ENCODE data around the gene SLC26A9. TPM values are rescaled to one million over a fixed set of nuclear protein-coding genes. Genes with fewer than 3 reads are reported as not detected.

The SLC26A9 gene
- total and polyA plus RNA-seq, 9 donors = 0.04 to 0.22 (median 0.08) TPM

- no CpG with 5 or more reads among the region's 1 CpG for WGBS (ENCODE audit: insufficient coverage)
- no peak overlapping the region for H3K4me3 ChIP-seq (ENCODE audit: low read length)
- no peaks in the 10 kb centered on the region for H3K36me3 ChIP-seq (ENCODE audit: control insufficient read depth, insufficient read depth, low read length)
- peaks cover 51% of the 10 kb centered on the region for H3K27me3 ChIP-seq (ENCODE audit: control insufficient read depth, insufficient read depth, low read length)
- no peaks in the 10 kb centered on the region for H3K9me3 ChIP-seq (replicated peaks; ENCODE audit: control insufficient read depth, low read depth, low read length)
- no peak for DNase-seq
- H3K27ac ChIP-seq (ENCODE audit: low read length) = no peak overlapping the region
- no peaks in the 10 kb centered on the region for H3K4me1 ChIP-seq (ENCODE audit: control insufficient read depth, insufficient read depth, low read length)
Observed at GRCh38 chr1:205938682-205939081, 4.6 kb downstream of the SLC26A9 start.

- no peak overlapping the region for H3K27ac ChIP-seq (ENCODE audit: low read length)
- 76% methylated on average over 4 of the region's 7 CpGs for WGBS (ENCODE audit: insufficient coverage)
- no peak for DNase-seq
- H3K4me3 ChIP-seq (ENCODE audit: low read length) = no peak overlapping the region
- no peaks in the 10 kb centered on the region for H3K36me3 ChIP-seq (ENCODE audit: control insufficient read depth, insufficient read depth, low read length)
- no peaks in the 10 kb centered on the region for H3K9me3 ChIP-seq (replicated peaks; ENCODE audit: control insufficient read depth, low read depth, low read length)
- peaks cover 47% of the 10 kb centered on the region for H3K27me3 ChIP-seq (ENCODE audit: control insufficient read depth, insufficient read depth, low read length)
- H3K4me1 ChIP-seq (ENCODE audit: control insufficient read depth, insufficient read depth, low read length) = no peaks in the 10 kb centered on the region
Observed at GRCh38 chr1:205936846-205937586, 6.2 kb downstream of the SLC26A9 start.

GRCh38 chr1:205936311-205936710, 6.9 kb downstream of the SLC26A9 start:
- H3K9me3 ChIP-seq (replicated peaks; ENCODE audit: control insufficient read depth, low read depth, low read length) = no peaks in the 10 kb centered on the region
- no peak for DNase-seq
- peaks cover 49% of the 10 kb centered on the region for H3K27me3 ChIP-seq (ENCODE audit: control insufficient read depth, insufficient read depth, low read length)
- H3K27ac ChIP-seq (ENCODE audit: low read length) = no peak overlapping the region
- no peaks in the 10 kb centered on the region for H3K4me1 ChIP-seq (ENCODE audit: control insufficient read depth, insufficient read depth, low read length)
- 80% methylated on average over 1 of the region's 6 CpGs for WGBS (ENCODE audit: insufficient coverage)
- no peak overlapping the region for H3K4me3 ChIP-seq (ENCODE audit: low read length)
- H3K36me3 ChIP-seq (ENCODE audit: control insufficient read depth, insufficient read depth, low read length) = no peaks in the 10 kb centered on the region

GRCh38 chr1:205935869-205936268, 7.4 kb downstream of the SLC26A9 start:
- Histone ChIP-seq H3K4me1 (ENCODE audit: control insufficient read depth, insufficient read depth, low read length) (no peaks in the 10 kb centered on the region), H3K4me3 (ENCODE audit: low read length) (no peak overlapping the region), H3K9me3 (replicated peaks; ENCODE audit: control insufficient read depth, low read depth, low read length) (no peaks in the 10 kb centered on the region), H3K27me3 (ENCODE audit: control insufficient read depth, insufficient read depth, low read length) (peaks cover 48% of the 10 kb centered on the region), H3K36me3 (ENCODE audit: control insufficient read depth, insufficient read depth, low read length) (no peaks in the 10 kb centered on the region), H3K27ac (ENCODE audit: low read length) (no peak overlapping the region)
- DNase-seq = no peak
- 80% methylated on average over 8 of the region's 8 CpGs for WGBS (ENCODE audit: insufficient coverage)

GRCh38 chr1:205934788-205935187, 8.5 kb downstream of the SLC26A9 start:
- no peak for DNase-seq
- Histone ChIP-seq H3K4me1 (ENCODE audit: control insufficient read depth, insufficient read depth, low read length) (no peaks in the 10 kb centered on the region), H3K4me3 (ENCODE audit: low read length) (no peak overlapping the region), H3K36me3 (ENCODE audit: control insufficient read depth, insufficient read depth, low read length) (no peaks in the 10 kb centered on the region), H3K9me3 (replicated peaks; ENCODE audit: control insufficient read depth, low read depth, low read length) (no peaks in the 10 kb centered on the region), H3K27ac (ENCODE audit: low read length) (no peak overlapping the region), H3K27me3 (ENCODE audit: control insufficient read depth, insufficient read depth, low read length) (peaks cover 38% of the 10 kb centered on the region)
- WGBS (ENCODE audit: insufficient coverage) = 89% methylated on average over 5 of the region's 7 CpGs

- no peak for DNase-seq
- H3K36me3 ChIP-seq (ENCODE audit: control insufficient read depth, insufficient read depth, low read length) = no peaks in the 10 kb centered on the region
- H3K27me3 ChIP-seq (ENCODE audit: control insufficient read depth, insufficient read depth, low read length) = peaks cover 31% of the 10 kb centered on the region
- no peaks in the 10 kb centered on the region for H3K4me1 ChIP-seq (ENCODE audit: control insufficient read depth, insufficient read depth, low read length)
- H3K27ac ChIP-seq (ENCODE audit: low read length) = no peak overlapping the region
- H3K9me3 ChIP-seq (replicated peaks; ENCODE audit: control insufficient read depth, low read depth, low read length) = no peaks in the 10 kb centered on the region
- WGBS (ENCODE audit: insufficient coverage) = 50% methylated on average over 2 of the region's 7 CpGs
- no peak overlapping the region for H3K4me3 ChIP-seq (ENCODE audit: low read length)
Observed at GRCh38 chr1:205933671-205934618, 9.3 kb downstream of the SLC26A9 start.

- no peak for DNase-seq
- H3K27ac ChIP-seq (ENCODE audit: low read length) = no peak overlapping the region
Observed at GRCh38 chr1:205932776-205933175, 10.5 kb downstream of the SLC26A9 start.

GRCh38 chr1:205930799-205931281, 12.4 kb downstream of the SLC26A9 start:
- 78% methylated on average over 1 of the region's 4 CpGs for WGBS (ENCODE audit: insufficient coverage)
- Histone ChIP-seq H3K4me3 (ENCODE audit: low read length) (no peak overlapping the region), H3K27me3 (ENCODE audit: control insufficient read depth, insufficient read depth, low read length) (peaks cover 14% of the 10 kb centered on the region), H3K9me3 (replicated peaks; ENCODE audit: control insufficient read depth, low read depth, low read length) (no peaks in the 10 kb centered on the region), H3K36me3 (ENCODE audit: control insufficient read depth, insufficient read depth, low read length) (no peaks in the 10 kb centered on the region), H3K4me1 (ENCODE audit: control insufficient read depth, insufficient read depth, low read length) (no peaks in the 10 kb centered on the region), H3K27ac (ENCODE audit: low read length) (no peak overlapping the region)
- DNase-seq = no peak

More at GRCh38 chr1:205932776-205933175, 10.5 kb downstream of the SLC26A9 start:
- peaks cover 23% of the 10 kb centered on the region for H3K27me3 ChIP-seq (ENCODE audit: control insufficient read depth, insufficient read depth, low read length)
- H3K9me3 ChIP-seq (replicated peaks; ENCODE audit: control insufficient read depth, low read depth, low read length) = no peaks in the 10 kb centered on the region
- WGBS (ENCODE audit: insufficient coverage) = 30% methylated on average over 2 of the region's 6 CpGs
- no peak overlapping the region for H3K4me3 ChIP-seq (ENCODE audit: low read length)
- H3K4me1 ChIP-seq (ENCODE audit: control insufficient read depth, insufficient read depth, low read length) = no peaks in the 10 kb centered on the region
- H3K36me3 ChIP-seq (ENCODE audit: control insufficient read depth, insufficient read depth, low read length) = no peaks in the 10 kb centered on the region

- no peak for DNase-seq
- Histone ChIP-seq H3K27me3 (ENCODE audit: control insufficient read depth, insufficient read depth, low read length) (peaks cover 14% of the 10 kb centered on the region), H3K9me3 (replicated peaks; ENCODE audit: control insufficient read depth, low read depth, low read length) (no peaks in the 10 kb centered on the region), H3K4me3 (ENCODE audit: low read length) (no peak overlapping the region), H3K27ac (ENCODE audit: low read length) (no peak overlapping the region), H3K36me3 (ENCODE audit: control insufficient read depth, insufficient read depth, low read length) (no peaks in the 10 kb centered on the region), H3K4me1 (ENCODE audit: control insufficient read depth, insufficient read depth, low read length) (no peaks in the 10 kb centered on the region)
- 100% methylated on average over 1 of the region's 1 CpG for WGBS (ENCODE audit: insufficient coverage)
Observed at GRCh38 chr1:205930195-205930577, 13.1 kb downstream of the SLC26A9 start.

All from muscle of leg (tissue), 11 donors.